HepG2 (cell line): ENCODE measurements around the gene KCTD15. TPM values are rescaled to one million over a fixed set of nuclear protein-coding genes. Genes with fewer than 3 reads are reported as not detected.

Source experiments
- ATAC-seq: fragments of 200-7000 bp; cut with Tn5 transposase; 3 replicates; pipeline ENCODE4 v1.9.1; 2020; ENCODE audit warnings: mild to moderate bottlenecking, moderate library complexity
- BruUV-seq: library from RNA; stranded (reverse); fragments of 400-500 nt; replicated peaks from 2 replicates; lab custom pipeline; 2021; lab: Mats Ljungman, UMichigan
- CTCF ChIA-PET: fragments of 300-600 bp; formaldehyde crosslinking; extraction: SDS; loops from one replicate; lab custom pipeline; 2021; ENCODE audit warnings: low total read pairs, inconsistent platforms, low intra/inter-chr PET ratio; lab: Yijun Ruan, JAX
- POLR2A ChIA-PET: fragments of 350-600 bp; sonication (Branson Sonifier 250); formaldehyde crosslinking; loops from one replicate; lab custom pipeline; 2020; ENCODE audit warnings: antibody characterized with exemption, inconsistent platforms; lab: Yijun Ruan, JAX
- DNase-seq: peaks from one replicate; pipeline ENCODE4 v3.0.0-alpha.2; 2015; ENCODE audit warnings: low spot score
- FAIRE-seq: peaks from 3 replicates; lab custom pipeline; 2011; peaks lifted over from hg19 to GRCh38; lab: Jason Lieb, UNC
- H2AFZ ChIP-seq: one replicate; pipeline ENCODE4 v1.6.1; 2011; ENCODE audit warnings: low read length, inconsistent platforms
- H3K27ac ChIP-seq: fragments of 300-600 bp; 3 replicates; pipeline ENCODE4 v1.8.0; 2011; ENCODE audit warnings: mixed run types, mild to moderate bottlenecking, mixed read lengths, low read length, inconsistent platforms; ENCODE audit not compliant: insufficient read depth; ENCODE audit errors: extremely low read length
- H3K27me3 ChIP-seq, 2 experiments: fragments of 200-600 bp in 1 of 2; 2 replicates in 1 of 2; 3 replicates in 1 of 2; pipeline versions ENCODE4 v1.6.0 to v1.8.0; 2011; ENCODE audit warnings: low read length in 2 of 2, mild to moderate bottlenecking in 2 of 2, moderate library complexity in 2 of 2, inconsistent platforms in 1 of 2; ENCODE audit not compliant: insufficient read depth in 2 of 2, control insufficient read depth in 1 of 2
- H3K36me3 ChIP-seq, 2 experiments: fragments of 200-600 bp in 1 of 2; replicated peaks in 1 of 2; 2 replicates in 1 of 2; 3 replicates in 1 of 2; pipeline versions ENCODE4 v1.5.1 to v1.8.0; 2011; ENCODE audit warnings: low read length in 2 of 2, inconsistent platforms in 1 of 2; ENCODE audit not compliant: insufficient read depth in 2 of 2, control insufficient read depth in 1 of 2
- H3K4me1 ChIP-seq: 2 replicates; pipeline ENCODE4 v1.5.1; 2012; ENCODE audit warnings: low read length, inconsistent platforms; ENCODE audit not compliant: insufficient read depth
- H3K4me2 ChIP-seq: 2 replicates; pipeline ENCODE4 v1.6.0; 2011; ENCODE audit warnings: low read depth, low read length, inconsistent platforms
- H3K4me3 ChIP-seq, 3 experiments: fragments of 200-600 bp in 1 of 3; sonication (generic), shearing (Covaris generic) in 1 of 3; replicated peaks in 1 of 3; 2 replicates each; pipeline ENCODE4 v1.5.1; 2011 to 2016; ENCODE audit warnings: low read length in 3 of 3, inconsistent platforms in 2 of 3, low read depth in 2 of 3, mild to moderate bottlenecking in 2 of 3, control low read depth in 1 of 3, mixed read lengths in 1 of 3; ENCODE audit not compliant: insufficient read depth in 1 of 3
- H3K79me2 ChIP-seq: one replicate; pipeline ENCODE4 v1.6.1; 2011; ENCODE audit warnings: low read length, inconsistent platforms; ENCODE audit not compliant: insufficient read depth
- H3K9ac ChIP-seq: 2 replicates; pipeline ENCODE4 v1.6.0; 2011; ENCODE audit warnings: mild to moderate bottlenecking, low read depth, low read length, inconsistent platforms; ENCODE audit not compliant: insufficient read depth
- H3K9me3 ChIP-seq: 2 replicates; pipeline ENCODE4 v1.5.1; 2012; ENCODE audit warnings: mild to moderate bottlenecking, low read length
- H4K20me1 ChIP-seq: 2 replicates; pipeline ENCODE4 v1.6.0; 2011; ENCODE audit warnings: inconsistent platforms, mild to moderate bottlenecking, low read length, moderate library complexity; ENCODE audit not compliant: insufficient read depth
- ADNP ChIP-seq: sonication (generic); formaldehyde crosslinking; IDR thresholded peaks from 2 replicates; pipeline ENCODE4 v1.4.0; 2020; ENCODE audit warnings: missing genetic modification reagents
- CTCF ChIP-seq: sonication (generic); formaldehyde crosslinking; IDR thresholded peaks from 2 replicates; pipeline ENCODE4 v1.5.0; 2020; ENCODE audit warnings: mild to moderate bottlenecking, missing genetic modification reagents, moderate library complexity
- HDAC1 ChIP-seq: sonication (generic); formaldehyde crosslinking; IDR thresholded peaks from 2 replicates; pipeline ENCODE4 v1.5.1; 2020; ENCODE audit warnings: mild to moderate bottlenecking, missing genetic modification reagents
- HOXA3 ChIP-seq: sonication (generic); formaldehyde crosslinking; IDR thresholded peaks from 2 replicates; pipeline ENCODE4 v1.5.0; 2020; ENCODE audit warnings: missing genetic modification reagents
- JARID2 ChIP-seq: sonication (generic); formaldehyde crosslinking; IDR thresholded peaks from 2 replicates; pipeline ENCODE4 v1.8.1; 2023; ENCODE audit warnings: missing genetic modification reagents, inconsistent platforms; ENCODE audit not compliant: insufficient replicate concordance
- SALL1 ChIP-seq: sonication (generic); formaldehyde crosslinking; IDR thresholded peaks from 2 replicates; pipeline ENCODE4 v1.8.0; 2022; ENCODE audit warnings: mild to moderate bottlenecking, missing genetic modification reagents
- SNAPC4 ChIP-seq: sonication (generic); formaldehyde crosslinking; IDR thresholded peaks from 2 replicates; pipeline ENCODE4 v1.4.0; 2020; ENCODE audit warnings: mild to moderate bottlenecking, missing genetic modification reagents
- STAG1 ChIP-seq: sonication (generic); formaldehyde crosslinking; IDR thresholded peaks from 2 replicates; pipeline ENCODE4 v1.4.0; 2020; ENCODE audit warnings: missing genetic modification reagents
- ZNF83 ChIP-seq: sonication (generic); formaldehyde crosslinking; IDR thresholded peaks from 2 replicates; pipeline ENCODE4 v1.4.0; 2020; ENCODE audit warnings: missing genetic modification reagents, mild to moderate bottlenecking, borderline replicate concordance
- ZNF841 ChIP-seq: sonication (generic); formaldehyde crosslinking; IDR thresholded peaks from 2 replicates; pipeline ENCODE4 v1.8.1; 2023; ENCODE audit warnings: missing genetic modification reagents, borderline replicate concordance
- WGBS: methylation state at CpG from one replicate; pipeline ENCODE4 v1.1.6; 2017; ENCODE audit warnings: low lambda C conversion rate; 5-methylcytosine and 5-hydroxymethylcytosine counted together
- in situ Hi-C: cut with HindIII; loops from 2 replicates; pipeline ENCODE4 v1.10.0; 2017; ENCODE audit warnings: low pct_unique_long_range_greater_than_20kb; ENCODE audit not compliant: extremely low pct_ligation_motif_present
- intact Hi-C: fragments of 100-400 bp; cut with micrococcal nuclease; formaldehyde crosslinking; loops from one replicate; pipeline ENCODE4 v1.10.0; 2022; ENCODE audit not compliant: unreplicated experiment
- polyA plus RNA-seq, 8 experiments: library from polyadenylated mRNA; depleted of rRNA in 3 of 8; stranded (reverse) in 7 of 8; unstranded in 1 of 8; fragments of >200 nt; fragmentation: Illumina TruSeq in 4 of 8; extraction: Trizol in 4 of 8; gene quantifications; 2 replicates each; pipeline versions ENCODE4 v1.2.1 to v1.2.3, GENCODE V29; 2011 to 2016; ENCODE audit warnings: low read depth in 4 of 8, missing spikeins in 1 of 8, mixed read lengths in 1 of 8; ENCODE audit not compliant: insufficient read depth in 1 of 8
- total RNA-seq, 5 experiments: library from RNA; depleted of rRNA; stranded (reverse); fragments of >200 nt; fragmentation: Illumina TruSeq; extraction: Trizol; gene quantifications; 2 replicates each; pipeline ENCODE4 v1.2.3, GENCODE V29; 2016; ENCODE audit warnings: low read depth in 1 of 5

Gene KCTD15
- total and polyA plus RNA-seq, 2 of the 13 experiments (the other 11 are each of a cell fraction or from before 2014, with no cell fraction given): 13.2 to 16.7 TPM

GRCh38 chr19:33752018-33752800 lies 44.5 kb upstream of the KCTD15 start:
- 30% methylated on average over 13 of the region's 27 CpGs for WGBS
- CTCF ChIA-PET: no interaction called here
- intact Hi-C loops: no loop called here
- Histone ChIP-seq H3K4me2 (no peak overlapping the region), H3K36me3 (no peaks in the 10 kb centered on the region), H3K4me3 (no peak overlapping the region), H3K27ac (no peak overlapping the region), H4K20me1 (no peaks in the 10 kb centered on the region)
- peak; percentile 56 for ATAC-seq
- no TSS peak for BruUV-seq
- TF ChIP-seq SALL1 (CRISPR knock-in tag): no peak
- peak; percentile 33; the same call in 1 of the 2 replicates for TF ChIP-seq CTCF (CRISPR knock-in tag)
- peak; percentile 15; the same call in 1 of the 2 replicates for TF ChIP-seq STAG1 (CRISPR knock-in tag)
- TF ChIP-seq, all 625 proteins: peak for 2
- Histone ChIP-seq H3K4me1 (no peaks in the 10 kb centered on the region), H3K79me2 (no peaks in the 10 kb centered on the region), H3K9me3 (no peaks in the 10 kb centered on the region), H2AFZ (no peak overlapping the region), H3K9ac (no peak overlapping the region), H3K27me3 (peaks cover 2 to 41% of the 10 kb centered on the region in 2 experiments; a peak in 4 of 5 replicates)
- FAIRE-seq: no peak
- POLR2A ChIA-PET: no interaction called here
- no peak for DNase-seq
- in situ Hi-C loops: no loop called here

- H3K4me1 ChIP-seq: no peaks in the 10 kb centered on the region
- WGBS: 55% methylated on average over 3 of the region's 6 CpGs
- BruUV-seq: no TSS peak
- no peak overlapping the region for H3K4me3 ChIP-seq
- H3K36me3 ChIP-seq: no peaks in the 10 kb centered on the region
- ATAC-seq (no peak), DNase-seq (no peak), FAIRE-seq (no peak)
- no peaks in the 10 kb centered on the region for H3K9me3 ChIP-seq
- no peak overlapping the region for H2AFZ ChIP-seq
- ChIA-PET POLR2A (no interaction called here), CTCF (no interaction called here)
- no peak overlapping the region for H3K4me2 ChIP-seq
- no peak overlapping the region for H3K9ac ChIP-seq
- no peaks in the 10 kb centered on the region for H4K20me1 ChIP-seq
- intact Hi-C loops (no loop called here), in situ Hi-C loops (no loop called here)
- no peak overlapping the region for H3K27ac ChIP-seq
- no peaks in the 10 kb centered on the region for H3K79me2 ChIP-seq
- peaks cover 2 to 40% of the 10 kb centered on the region in 2 experiments; a peak in 4 of 5 replicates for H3K27me3 ChIP-seq
- TF ChIP-seq ADNP (CRISPR knock-in tag) (no peak), ZNF841 (no peak), ZNF83 (CRISPR knock-in tag) (no peak), JARID2 (CRISPR knock-in tag) (no peak), SNAPC4 (CRISPR knock-in tag) (no peak), HOXA3 (CRISPR knock-in tag) (no peak), HDAC1 (CRISPR knock-in tag) (no peak)
Measured at GRCh38 chr19:33752945-33753344, 43.7 kb upstream of the KCTD15 start.
